SK-N-SH (cell line): ENCODE results near the gene RPS19. TPM values are rescaled to one million over a fixed set of nuclear protein-coding genes. Genes with fewer than 3 reads are reported as not detected.

Experiments used
- CTCF ChIA-PET: fragments of 300-600, 350-600 bp; formaldehyde crosslinking; extraction: SDS; loops from one replicate; lab custom pipeline; 2021; lab: Yijun Ruan, JAX
- POLR2A ChIA-PET: fragments of 350-600 bp; sonication (Branson Sonifier 250); formaldehyde crosslinking; extraction: SDS; loops from one replicate; lab custom pipeline; 2020; ENCODE audit warnings: antibody characterized with exemption, inconsistent platforms; lab: Yijun Ruan, JAX
- DNase-seq: peaks from one replicate; pipeline ENCODE4 v3.0.0; 2012
- H2AFZ ChIP-seq: fragments of 200-600 bp; sonication (generic); 2 replicates; pipeline ENCODE4 v1.8.1; 2016; ENCODE audit warnings: antibody characterized with exemption, mild to moderate bottlenecking, low read depth
- H3F3A ChIP-seq: fragments of 200-600 bp; sonication (generic); replicated peaks from 2 replicates; pipeline ENCODE3; 2016; ENCODE audit warnings: antibody characterized with exemption, mild to moderate bottlenecking; ENCODE audit not compliant: insufficient read depth
- H3K27ac ChIP-seq, 2 experiments: fragments of 200-500 bp in 1 of 2; fragments of 200-600 bp in 1 of 2; sonication (Bioruptor generic) in 1 of 2; sonication (generic), shearing (Covaris generic) in 1 of 2; 2 replicates each; pipeline versions ENCODE4 v1.5.1 to v1.6.1; 2014 to 2016; ENCODE audit warnings: low read depth in 2 of 2, inconsistent platforms in 1 of 2, low read length in 1 of 2, mild to moderate bottlenecking in 1 of 2, mixed read lengths in 1 of 2
- H3K27me3 ChIP-seq: fragments of 200-600 bp; sonication (generic), shearing (Covaris generic); 2 replicates; pipeline ENCODE4 v1.6.1; 2016; ENCODE audit warnings: mixed run types; ENCODE audit not compliant: insufficient read depth
- H3K36me3 ChIP-seq, 2 experiments: fragments of 200-500 bp in 1 of 2; fragments of 200-600 bp in 1 of 2; sonication (Bioruptor generic) in 1 of 2; sonication (generic) in 1 of 2; replicated peaks in 1 of 2; 2 replicates each; pipeline versions ENCODE3 to v1.5.1; 2014 to 2016; ENCODE audit warnings: low read length in 1 of 2, mild to moderate bottlenecking in 1 of 2; ENCODE audit not compliant: insufficient read depth in 2 of 2, control insufficient read depth in 1 of 2
- H3K4me1 ChIP-seq, 2 experiments: fragments of 200-500 bp in 1 of 2; fragments of 200-600 bp in 1 of 2; sonication (Bioruptor generic) in 1 of 2; sonication (generic), shearing (Covaris generic) in 1 of 2; 2 replicates each; pipeline versions ENCODE4 v1.5.1 to v1.6.1; 2014 to 2016; ENCODE audit warnings: low read depth in 1 of 2, low read length in 1 of 2, mixed run types in 1 of 2; ENCODE audit not compliant: insufficient read depth in 2 of 2, control insufficient read depth in 1 of 2
- H3K4me2 ChIP-seq: fragments of 200-600 bp; sonication (generic), shearing (Covaris generic); 2 replicates; pipeline ENCODE4 v1.6.1; 2017; ENCODE audit warnings: mixed run types
- H3K4me3 ChIP-seq, 2 experiments: fragments of 200-500 bp in 1 of 2; fragments of 200-600 bp in 1 of 2; sonication (Bioruptor generic) in 1 of 2; sonication (generic), shearing (Covaris generic) in 1 of 2; 2 replicates each; pipeline versions ENCODE4 v1.5.1 to v1.8.1; 2014 to 2016; ENCODE audit warnings: low read depth in 2 of 2, inconsistent platforms in 1 of 2, low read length in 1 of 2, mild to moderate bottlenecking in 1 of 2, mixed read lengths in 1 of 2, moderate library complexity in 1 of 2
- H3K79me2 ChIP-seq: fragments of 200-600 bp; sonication (generic); 2 replicates; pipeline ENCODE4 v1.8.1; 2017; ENCODE audit warnings: mild to moderate bottlenecking; ENCODE audit not compliant: insufficient read depth
- H3K9ac ChIP-seq: fragments of 200-600 bp; sonication (generic); 2 replicates; pipeline ENCODE4 v1.6.1; 2017; ENCODE audit warnings: mixed run types
- H3K9me2 ChIP-seq: fragments of 200-600 bp; sonication (generic); 2 replicates; pipeline ENCODE4 v1.6.1; 2017; ENCODE audit warnings: mixed run types
- H3K9me3 ChIP-seq: fragments of 200-600 bp; sonication (generic); 2 replicates; pipeline ENCODE4 v1.6.1; 2017; ENCODE audit warnings: mixed run types, mild to moderate bottlenecking, moderate library complexity
- H4K20me1 ChIP-seq: fragments of 200-600 bp; sonication (generic); 2 replicates; pipeline ENCODE4 v1.6.1; 2017; ENCODE audit warnings: mild to moderate bottlenecking, mixed run types; ENCODE audit not compliant: insufficient read depth
- CTCF ChIP-seq: fragments of 200-600 bp; sonication (generic); IDR thresholded peaks from 2 replicates; pipeline ENCODE4 v1.6.1; 2017; ENCODE audit warnings: antibody characterized with exemption, mild to moderate bottlenecking, moderate library complexity
- EZH2phosphoT487 ChIP-seq: fragments of 200-600 bp; sonication (generic); IDR thresholded peaks from 2 replicates; pipeline ENCODE4 v1.6.1; 2017; ENCODE audit warnings: low read depth, mixed run types, mild to moderate bottlenecking, antibody characterized with exemption, moderate library complexity, borderline replicate concordance
- FOXM1 ChIP-seq: IDR thresholded peaks from 2 replicates; pipeline ENCODE4 v1.4.0; 2012; ENCODE audit warnings: low read depth, mild to moderate bottlenecking
- GATA2 ChIP-seq: sonication (generic); formaldehyde crosslinking; IDR thresholded peaks from 2 replicates; pipeline ENCODE4 v1.5.0; 2020; ENCODE audit warnings: mild to moderate bottlenecking, missing genetic modification reagents
- IRF3 ChIP-seq: fragments of 150-350 bp; IDR thresholded peaks from 2 replicates; pipeline ENCODE4 v1.6.1; 2016; ENCODE audit warnings: mild to moderate bottlenecking, low read depth, low read length
- NFIC ChIP-seq: IDR thresholded peaks from 2 replicates; pipeline ENCODE4 v1.4.0; 2012; ENCODE audit warnings: borderline replicate concordance
- PBX3 ChIP-seq: IDR thresholded peaks from 2 replicates; pipeline ENCODE4; 2012
- RAD21 ChIP-seq: IDR thresholded peaks from 2 replicates; pipeline ENCODE4 v1.6.1; 2012; ENCODE audit warnings: mild to moderate bottlenecking, low read length
- RFX5 ChIP-seq: IDR thresholded peaks from 2 replicates; pipeline ENCODE4 v1.6.1; 2012; ENCODE audit warnings: mild to moderate bottlenecking, improper control_type of control experiment, low read length
- USF2 ChIP-seq: fragments of 150-350 bp; IDR thresholded peaks from 2 replicates; pipeline ENCODE4 v1.6.1; 2017; ENCODE audit warnings: antibody characterized with exemption, low read length, low read depth, borderline replicate concordance
- WGBS: methylation state at CpG from one replicate; pipeline ENCODE4 v1.1.6; 2017; ENCODE audit warnings: low lambda C conversion rate; 5-methylcytosine and 5-hydroxymethylcytosine counted together
- polyA plus RNA-seq, 3 experiments: library from polyadenylated mRNA; depleted of rRNA; stranded (reverse); fragments of >200 nt; gene quantifications; 2 replicates each; pipeline ENCODE4 v1.2.3, GENCODE V29; 2012
- TF ChIP-seq, protein P1 (sequence below): IDR thresholded peaks from 2 replicates; pipeline ENCODE4 v1.4.0; 2012; ENCODE audit warnings: low read depth, borderline replicate concordance
- TF ChIP-seq, protein P2 (sequence below): IDR thresholded peaks from 2 replicates; pipeline ENCODE4 v1.4.0; 2012; ENCODE audit warnings: low read depth

RPS19 gene
- polyA plus RNA-seq, 1 of the 3 experiments (the other 2 are of a cell fraction) = 2,819 TPM

- 72% methylated on average over 27 of the region's 27 CpGs for WGBS
- Histone ChIP-seq H2AFZ (no peak overlapping the region), H3K4me1 (no peaks in the 10 kb centered on the region; a peak in 1 of 4 replicates), H3K27me3 (peaks cover 41% of the 10 kb centered on the region)
- TF ChIP-seq EZH2phosphoT487 = no peak
- TF ChIP-seq IRF3 = no peak
- no peak for TF ChIP-seq GATA2 (CRISPR knock-in tag)
- TF ChIP-seq CTCF = no peak
- TF ChIP-seq, protein P1, sequence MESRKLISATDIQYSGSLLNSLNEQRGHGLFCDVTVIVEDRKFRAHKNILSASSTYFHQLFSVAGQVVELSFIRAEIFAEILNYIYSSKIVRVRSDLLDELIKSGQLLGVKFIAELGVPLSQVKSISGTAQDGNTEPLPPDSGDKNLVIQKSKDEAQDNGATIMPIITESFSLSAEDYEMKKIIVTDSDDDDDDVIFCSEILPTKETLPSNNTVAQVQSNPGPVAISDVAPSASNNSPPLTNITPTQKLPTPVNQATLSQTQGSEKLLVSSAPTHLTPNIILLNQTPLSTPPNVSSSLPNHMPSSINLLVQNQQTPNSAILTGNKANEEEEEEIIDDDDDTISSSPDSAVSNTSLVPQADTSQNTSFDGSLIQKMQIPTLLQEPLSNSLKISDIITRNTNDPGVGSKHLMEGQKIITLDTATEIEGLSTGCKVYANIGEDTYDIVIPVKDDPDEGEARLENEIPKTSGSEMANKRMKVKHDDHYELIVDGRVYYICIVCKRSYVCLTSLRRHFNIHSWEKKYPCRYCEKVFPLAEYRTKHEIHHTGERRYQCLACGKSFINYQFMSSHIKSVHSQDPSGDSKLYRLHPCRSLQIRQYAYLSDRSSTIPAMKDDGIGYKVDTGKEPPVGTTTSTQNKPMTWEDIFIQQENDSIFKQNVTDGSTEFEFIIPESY = no peak
- TF ChIP-seq RFX5 = no peak
- no peak for TF ChIP-seq USF2
- TF ChIP-seq NFIC = no peak
- no peak for TF ChIP-seq FOXM1
- no peak for TF ChIP-seq RAD21
- TF ChIP-seq, protein P2, sequence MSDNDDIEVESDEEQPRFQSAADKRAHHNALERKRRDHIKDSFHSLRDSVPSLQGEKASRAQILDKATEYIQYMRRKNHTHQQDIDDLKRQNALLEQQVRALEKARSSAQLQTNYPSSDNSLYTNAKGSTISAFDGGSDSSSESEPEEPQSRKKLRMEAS = no peak
- TF ChIP-seq PBX3 = no peak
- TF ChIP-seq, all 33 proteins: peak for 0
- Histone ChIP-seq H3K4me2 (no peak overlapping the region), H4K20me1 (no peaks in the 10 kb centered on the region), H3K27ac (no peak overlapping the region), H3F3A (no peaks in the 10 kb centered on the region), H3K9me2 (no peaks in the 10 kb centered on the region), H3K79me2 (no peaks in the 10 kb centered on the region), H3K4me3 (no peak overlapping the region), H3K9me3 (no peaks in the 10 kb centered on the region), H3K9ac (no peak overlapping the region), H3K36me3 (no peaks in the 10 kb centered on the region)
- CTCF ChIA-PET = no interaction called here
- DNase-seq = no peak
- POLR2A ChIA-PET = no interaction called here
Measured at GRCh38 chr19:41915776-41916414, 55.8 kb downstream of the RPS19 start.
